GM12891 (cell line): ENCODE results near the gene MAD1L1.

Experiments
- DNase-seq: peaks from one replicate; pipeline ENCODE4 v3.0.0; 2011; ENCODE audit warnings: low spot score; ENCODE audit not compliant: insufficient read length
- FAIRE-seq: peaks from 2 replicates; lab custom pipeline; 2011; peaks lifted over from hg19 to GRCh38; lab: Jason Lieb, UNC
- PAX5 ChIP-seq: IDR thresholded peaks from 2 replicates; pipeline ENCODE4 v1.6.1; 2011; ENCODE audit warnings: low read length, moderate library complexity, mild to moderate bottlenecking; ENCODE audit not compliant: insufficient read depth, severe bottlenecking
- POLR2A ChIP-seq: IDR thresholded peaks from 2 replicates; pipeline ENCODE4 v1.6.1; 2011; ENCODE audit warnings: low read depth, low read length, control low read depth
- POLR2AphosphoS5 ChIP-seq: IDR thresholded peaks from 2 replicates; pipeline ENCODE4 v1.6.1; 2011; ENCODE audit warnings: low read depth, low read length, control low read depth
- POU2F2 ChIP-seq: IDR thresholded peaks from 2 replicates; pipeline ENCODE4 v1.6.1; 2011; ENCODE audit warnings: low read depth, mild to moderate bottlenecking, control low read depth, low read length, moderate library complexity
- SPI1 ChIP-seq: IDR thresholded peaks from 2 replicates; pipeline ENCODE4 v1.6.1; 2011; ENCODE audit warnings: low read depth, low read length, control low read depth
- TAF1 ChIP-seq: IDR thresholded peaks from 2 replicates; pipeline ENCODE4 v1.6.1; 2011; ENCODE audit warnings: low read depth, low read length, control low read depth

MAD1L1 gene

GRCh38 chr7:1917221-1918062, 315.3 kb downstream of the MAD1L1 start:
- FAIRE-seq: no peak
- TF ChIP-seq TAF1 (no peak), POLR2A (no peak), PAX5 (no peak), POLR2AphosphoS5 (no peak), SPI1 (no peak), POU2F2 (no peak)
- no peak for DNase-seq

GRCh38 chr7:1916601-1916970, 316.2 kb downstream of the MAD1L1 start:
- FAIRE-seq: no peak
- TF ChIP-seq POLR2AphosphoS5: no peak
- TF ChIP-seq SPI1: no peak
- TF ChIP-seq POU2F2: no peak
- TF ChIP-seq PAX5: no peak
- no peak for TF ChIP-seq POLR2A
- no peak for TF ChIP-seq TAF1
- no peak for DNase-seq

- DNase-seq (no peak), FAIRE-seq (no peak)
- TF ChIP-seq POU2F2: no peak
- TF ChIP-seq PAX5: no peak
- no peak for TF ChIP-seq POLR2AphosphoS5
- no peak for TF ChIP-seq SPI1
- TF ChIP-seq TAF1: no peak
- no peak for TF ChIP-seq POLR2A
These were observed 316.7 kb downstream of the MAD1L1 start for GRCh38 chr7:1915956-1916600.

GRCh38 chr7:1915326-1915725, 317.4 kb downstream of the MAD1L1 start:
- no peak for TF ChIP-seq POLR2A
- FAIRE-seq: no peak
- no peak for DNase-seq

GRCh38 chr7:1914743-1915142, 318.0 kb downstream of the MAD1L1 start:
- TF ChIP-seq PAX5: no peak
- TF ChIP-seq POU2F2: no peak
- no peak for TF ChIP-seq SPI1
- no peak for TF ChIP-seq POLR2A
- no peak for TF ChIP-seq POLR2AphosphoS5
- TF ChIP-seq TAF1: no peak
- FAIRE-seq: no peak
- no peak for DNase-seq

- FAIRE-seq (no peak), DNase-seq (no peak)
- TF ChIP-seq SPI1: no peak
- TF ChIP-seq PAX5: no peak
- no peak for TF ChIP-seq POLR2A
- no peak for TF ChIP-seq POLR2AphosphoS5
- TF ChIP-seq TAF1: no peak
- TF ChIP-seq POU2F2: no peak
These were observed 318.4 kb downstream of the MAD1L1 start for GRCh38 chr7:1914321-1914720.

GRCh38 chr7:1913466-1914282, 319.1 kb downstream of the MAD1L1 start:
- TF ChIP-seq POU2F2 (no peak), SPI1 (no peak), TAF1 (no peak), PAX5 (no peak), POLR2AphosphoS5 (no peak), POLR2A (no peak)
- DNase-seq (no peak), FAIRE-seq (no peak)

GRCh38 chr7:1912593-1913465, 319.9 kb downstream of the MAD1L1 start:
- TF ChIP-seq SPI1 (no peak), POLR2AphosphoS5 (no peak), TAF1 (no peak), POLR2A (no peak), POU2F2 (no peak), PAX5 (no peak)
- FAIRE-seq (no peak), DNase-seq (no peak)
